Right lobe of liver (tissue), 6 donors: ENCODE results near the gene ALS2CL. TPM values are rescaled to one million over a fixed set of nuclear protein-coding genes. Genes with fewer than 3 reads are reported as not detected.
"Not testable (repeated sequence)": the region's sequence is repeated elsewhere in the genome, so short reads cannot be mapped to it uniquely, and the experiment has no call there.

Source experiments
- ATAC-seq, 4 donors: fragments of 200-7000 bp; cut with Tn5 transposase; one replicate each; pipeline ENCODE4 v1.9.1; 2020; ENCODE audit warnings: mild to moderate bottlenecking in 4 of 4, moderate library complexity in 4 of 4
- DNase-seq, 3 donors: peaks; one replicate each; pipeline ENCODE4 v3.0.0-alpha.2; 2020
- H3K27ac ChIP-seq, 3 donors: fragments of 200-600 bp; one replicate each; pipeline ENCODE4 v1.8.0; 2022
- H3K27me3 ChIP-seq, 2 donors: fragments of 200-600 bp; one replicate each; pipeline ENCODE4 v1.8.0; 2022
- H3K36me3 ChIP-seq, 4 donors: fragments of 200-600 bp; sonication (generic) in 1 of 4; one replicate each; pipeline versions ENCODE4 v1.5.1 to v1.8.0; 2017 to 2022; ENCODE audit warnings: control low read depth in 1 of 4
- H3K4me1 ChIP-seq, 4 donors: fragments of 200-600 bp; sonication (generic) in 1 of 4; one replicate each; pipeline versions ENCODE4 v1.5.1 to v1.8.0; 2017 to 2022; ENCODE audit warnings: control low read depth in 1 of 4
- H3K4me3 ChIP-seq, 3 donors: fragments of 200-600 bp; one replicate each; pipeline ENCODE4 v1.8.0; 2022
- H3K9me3 ChIP-seq, 4 donors: fragments of 200-600 bp; sonication (generic) in 1 of 4; one replicate each; pipeline versions ENCODE4 v1.5.1 to v1.8.0; 2017 to 2022; ENCODE audit warnings: control low read depth in 1 of 4
- CTCF ChIP-seq, 4 donors: fragments of 200-600 bp in 3 of 4; fragments of 450-650 bp in 1 of 4; IDR thresholded peaks; one replicate each; pipeline versions ENCODE4 v1.5.1 to v1.8.0; 2016 to 2022; ENCODE audit warnings: antibody characterized with exemption in 4 of 4, mild to moderate bottlenecking in 2 of 4
- POLR2A ChIP-seq: fragments of 450-650 bp; IDR thresholded peaks from one replicate; pipeline ENCODE4 v1.6.1; 2017; ENCODE audit warnings: antibody characterized with exemption, mild to moderate bottlenecking
- WGBS: methylation state at CpG from one replicate; pipeline ENCODE4 v1.1.6; 2018; ENCODE audit warnings: low coverage, low lambda C conversion rate; ENCODE audit not compliant: insufficient coverage; ENCODE audit errors: missing lambda C conversion rate; 5-methylcytosine and 5-hydroxymethylcytosine counted together
- intact Hi-C, 2 donors: fragments of 100-400 bp; cut with DNase I; formaldehyde crosslinking; loops; one replicate each; pipeline versions ENCODE4 v1.11.2 to v1.14.1; 2022
- total RNA-seq, 6 experiments: library from RNA; depleted of rRNA in 2 of 6; stranded (reverse); fragments of >200 nt in 2 of 6; fragmentation: NEBNext Ultra II Directional in 3 of 6; extraction: Animal tissue kit (Norgen Biotek cat#: 25700) in 3 of 6; gene quantifications; one replicate each; pipeline versions ENCODE4 v1.1.0 to v1.2.4, GENCODE V29; 2016 to 2023
- donor health status: DM: no; HTN: yes; CAD: no.
- donor health status: DM: no; HTN: no; CAD: no.
- donor health status: DM: no; HTN: no; CAD: no.
- donor health status: DM: no; HTN: yes; CAD: no.
- donor health status: DM: no; HTN: yes; CAD: no.

The ALS2CL gene
- total RNA-seq, 6 experiments from 2014 or later = 12.3 to 19.1 (median 15.9) TPM

GRCh38 chr3:46705751-46706552 is 12.5 kb upstream of the ALS2CL start:
- peak in 2 of 3 donors; percentile 37 to 44 for DNase-seq
- Histone ChIP-seq H3K27ac (no peak overlapping the region), H3K36me3 (no peaks in the 10 kb centered on the region), H3K4me3 (no peak overlapping the region), H3K4me1 (no peaks in the 10 kb centered on the region), H3K27me3 (no peaks in the 10 kb centered on the region), H3K9me3 (no peaks in the 10 kb centered on the region)
- no peak for TF ChIP-seq POLR2A
- TF ChIP-seq CTCF (IDR thresholded peaks at IDR 0.05) = no peak
- no peak for ATAC-seq
- intact Hi-C loops = loop anchor here in 1 of 2 donors (5.0 kb wide), 1 partner anchor 196 kb away; no protein-coding TSS in a partner anchor
- WGBS = 65% methylated on average over 4 of the region's 19 CpGs

GRCh38 chr3:46705022-46705530 is 11.6 kb upstream of the ALS2CL start:
- DNase-seq (peak; percentile 65 to 80 (median 79)), ATAC-seq (peak; percentile 83 to 88 (median 88))
- no peak overlapping the region for H3K27ac ChIP-seq
- H3K4me3 ChIP-seq = no peak overlapping the region
- 0% methylated on average over 1 of the region's 4 CpGs for WGBS
- H3K36me3 ChIP-seq = no peaks in the 10 kb centered on the region
- intact Hi-C loops = loop anchor here in 1 of 2 donors (5.0 kb wide), 1 partner anchor 197 kb away; no protein-coding TSS in a partner anchor
- H3K9me3 ChIP-seq = no peaks in the 10 kb centered on the region
- TF ChIP-seq POLR2A (no peak), CTCF (IDR thresholded peaks at IDR 0.05) (peak; percentile 97 to 98 (median 98))
- no peaks in the 10 kb centered on the region for H3K27me3 ChIP-seq
- H3K4me1 ChIP-seq = peaks cover 0 to 8% (median 3%) of the 10 kb centered on the region in 4 donors

GRCh38 chr3:46704346-46704745 is 10.9 kb upstream of the ALS2CL start:
- intact Hi-C loops, H3K27me3 ChIP-seq, H3K9me3 ChIP-seq, H3K36me3 ChIP-seq, H3K4me3 ChIP-seq, ATAC-seq, H3K27ac ChIP-seq: not testable (repeated sequence)
- H3K4me1 ChIP-seq = peaks cover 0 to 16% (median 7%) of the 10 kb centered on the region in 4 donors
- WGBS = 50% methylated on average over 1 of the region's 7 CpGs
- DNase-seq = peak in 1 of 3 donors; percentile 53

- H3K4me1 ChIP-seq = peaks cover 0 to 19% (median 7%) of the 10 kb centered on the region in 4 donors
- H3K9me3 ChIP-seq = no peaks in the 10 kb centered on the region
- H3K27ac ChIP-seq = no peak overlapping the region
- no peak overlapping the region for H3K4me3 ChIP-seq
- intact Hi-C loops = no loop called here
- ATAC-seq = no peak
- DNase-seq = peak in 2 of 3 donors; percentile 14 to 43
- no CpG with 5 or more reads among the region's 4 CpGs for WGBS
- no peaks in the 10 kb centered on the region for H3K27me3 ChIP-seq
- TF ChIP-seq CTCF (IDR thresholded peaks at IDR 0.05) = no peak
- no peak for TF ChIP-seq POLR2A
- H3K36me3 ChIP-seq = no peaks in the 10 kb centered on the region
Measured at GRCh38 chr3:46703013-46703520, 9.6 kb upstream of the ALS2CL start.
